ENCODE data around the gene MB21D2.

GRCh38 chr3:192827863-192828594 lies 89.6 kb downstream of the MB21D2 start:
- TF ChIP-seq POLR2A (IDR thresholded peaks at IDR 0.05) (no peak), CTCF (IDR thresholded peaks at IDR 0.05 in 8 of 11, conservative IDR thresholded peaks at IDR 0.05 in 3 of 11) (no peak)
